BE2C (cell line): Measurements from ENCODE around the gene PAX7.

ENCODE experiments used
- DNase-seq: peaks from one replicate; pipeline ENCODE4 v3.0.0-alpha.2; 2020
- H3K27me3 ChIP-seq: fragments of 250-450 bp; sonication (Bioruptor Pico); 2 replicates; pipeline ENCODE4 v1.5.1; 2020; ENCODE audit warnings: mild to moderate bottlenecking
- H3K36me3 ChIP-seq: fragments of 250-450 bp; sonication (Bioruptor Pico); 2 replicates; pipeline ENCODE4 v1.5.1; 2020; ENCODE audit warnings: mild to moderate bottlenecking
- H3K4me1 ChIP-seq: fragments of 250-450 bp; sonication (Bioruptor Pico); 2 replicates; pipeline ENCODE4 v1.5.1; 2020
- H3K4me3 ChIP-seq: 2 replicates; pipeline ENCODE4 v1.5.1; 2011; ENCODE audit warnings: low read depth, low read length
- H3K9me3 ChIP-seq: fragments of 250-450 bp; sonication (Bioruptor Pico); 2 replicates; pipeline ENCODE4 v1.5.1; 2020
- CTCF ChIP-seq: IDR thresholded peaks from 2 replicates; pipeline ENCODE4 v1.5.1; 2012; ENCODE audit warnings: mild to moderate bottlenecking, low read depth, low read length

PAX7 gene

GRCh38 chr1:18710002-18710401 is 79.4 kb downstream of the PAX7 start:
- Histone ChIP-seq H3K36me3 (no peaks in the 10 kb centered on the region), H3K4me1 (no peaks in the 10 kb centered on the region), H3K27me3 (no peaks in the 10 kb centered on the region), H3K4me3 (no peak overlapping the region), H3K9me3 (no peaks in the 10 kb centered on the region)
- TF ChIP-seq CTCF = no peak
- DNase-seq = no peak

- H3K27me3 ChIP-seq = no peaks in the 10 kb centered on the region
- H3K9me3 ChIP-seq = no peaks in the 10 kb centered on the region
- no peaks in the 10 kb centered on the region for H3K36me3 ChIP-seq
- H3K4me1 ChIP-seq = no peaks in the 10 kb centered on the region
- H3K4me3 ChIP-seq = no peak overlapping the region
- no peak for DNase-seq
- TF ChIP-seq CTCF = no peak
Measured at GRCh38 chr1:18711003-18711402, 80.4 kb downstream of the PAX7 start.

GRCh38 chr1:18711536-18712251 is 81.0 kb downstream of the PAX7 start:
- no peak for TF ChIP-seq CTCF
- Histone ChIP-seq H3K9me3 (no peaks in the 10 kb centered on the region), H3K36me3 (no peaks in the 10 kb centered on the region), H3K4me3 (no peak overlapping the region), H3K4me1 (no peaks in the 10 kb centered on the region), H3K27me3 (peaks cover 4% of the 10 kb centered on the region)
- no peak for DNase-seq

- no peak for DNase-seq
- Histone ChIP-seq H3K36me3 (no peaks in the 10 kb centered on the region), H3K4me1 (no peaks in the 10 kb centered on the region), H3K4me3 (no peak overlapping the region), H3K27me3 (peaks cover 10% of the 10 kb centered on the region), H3K9me3 (no peaks in the 10 kb centered on the region)
- no peak for TF ChIP-seq CTCF
Measured at GRCh38 chr1:18712252-18712600, 81.6 kb downstream of the PAX7 start.

- H3K27me3 ChIP-seq = peaks cover 16% of the 10 kb centered on the region
- no peak for TF ChIP-seq CTCF
Measured at GRCh38 chr1:18714404-18715175, 83.9 kb downstream of the PAX7 start.

More at GRCh38 chr1:18714404-18715175, 83.9 kb downstream of the PAX7 start:
- Histone ChIP-seq H3K4me1 (no peaks in the 10 kb centered on the region), H3K9me3 (no peaks in the 10 kb centered on the region), H3K4me3 (no peak overlapping the region), H3K36me3 (no peaks in the 10 kb centered on the region)
- no peak for DNase-seq
